ENCODE measurements around the gene MAP3K14. TPM values are rescaled to one million over a fixed set of nuclear protein-coding genes. Genes with fewer than 3 reads are reported as not detected.
"Not testable (repeated sequence)": the region's sequence is repeated elsewhere in the genome, so short reads cannot be mapped to it uniquely, and the experiment has no call there.

The MAP3K14 gene
- total and polyA plus RNA-seq, 10 of the 15 experiments (the other 5 are each of a cell fraction or from before 2014, with no cell fraction given): 2.1 to 33.3 (median 19.7) TPM

DNA sequence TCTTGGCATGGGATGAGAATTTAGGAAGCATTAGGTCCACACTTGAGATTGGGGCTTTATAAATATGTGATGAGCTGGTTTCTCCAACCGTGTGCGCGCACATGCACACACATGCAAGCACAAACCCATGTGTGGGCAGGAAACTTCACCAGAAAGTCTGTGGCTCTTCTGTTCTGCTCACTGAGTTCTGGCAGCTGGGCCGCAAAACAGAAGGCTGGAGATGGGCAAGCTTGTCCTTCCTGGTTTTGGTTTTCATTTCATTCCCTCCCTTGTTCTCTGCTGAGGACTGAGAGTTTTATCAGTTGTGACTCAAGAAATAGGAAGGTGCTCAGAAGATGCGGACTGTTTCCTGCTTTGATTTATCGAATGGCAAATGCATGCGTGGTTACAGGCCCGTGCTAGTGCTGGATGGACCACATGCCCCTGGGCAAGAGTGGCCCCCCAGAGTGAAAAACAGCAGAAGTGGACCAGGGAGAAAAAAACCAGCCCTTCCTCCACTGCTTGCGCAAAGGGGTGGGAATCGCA lies 14.1 kb downstream of the MAP3K14 start (continued):
- TF ChIP-seq HDGF (IDR thresholded peaks at IDR 0.05): no peak; the same call in 1 of the 2 replicates
- TF ChIP-seq ZNF622 (IDR thresholded peaks at IDR 0.05): no peak
- TF ChIP-seq ZBED1 (IDR thresholded peaks at IDR 0.05; ENCODE audit: borderline replicate concordance): peak; percentile 73; the same call in 1 of the 2 replicates
- no peak for TF ChIP-seq KLF5 (IDR thresholded peaks at IDR 0.05; ENCODE audit: partially characterized antibody)

DNA sequence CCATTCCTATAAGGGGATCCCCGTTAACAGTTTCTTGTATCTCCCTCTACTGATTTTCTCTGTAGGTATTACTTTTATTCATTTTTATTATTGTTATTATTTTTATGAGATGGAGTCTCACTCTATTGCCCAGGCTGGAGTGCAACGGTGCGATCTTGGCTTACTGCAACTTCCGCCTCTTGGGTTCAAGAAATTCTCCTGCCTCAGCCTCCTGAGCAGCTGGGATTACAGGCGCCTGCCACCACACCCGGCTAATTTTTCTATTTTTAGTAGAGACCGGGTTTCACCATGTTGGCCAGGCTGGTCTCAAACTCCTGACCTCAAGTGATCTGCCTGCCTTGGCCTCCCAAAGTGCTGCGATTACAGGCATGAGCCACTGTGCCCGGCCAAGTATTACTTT lies 14.6 kb downstream of the MAP3K14 start:
- intact Hi-C loops (cut with micrococcal nuclease; ENCODE audit: unreplicated experiment): loop anchor here (1.0 to 5.0 kb wide), 4 partner anchors 13 to 155 kb away; partner anchors contain the start of gene HEXIM1
- not testable (repeated sequence) for FAIRE-seq
- peaks cover 84% of the 10 kb centered on the region for H3K4me1 ChIP-seq (ENCODE audit: control insufficient read depth, insufficient read depth, low read length)

More for the DNA sequence above, 14.6 kb downstream of the MAP3K14 start:
- ChIA-PET POLR2A (interaction anchor here (0.6 to 11.6 kb wide), 9 partner anchors 8 to 641 kb away, joined by 3 to 203 read pairs (median 4); partner anchors contain the start of genes HEXIM2 and MAP3K14), SMC1A (ENCODE audit: uncharacterized antibody, unreplicated experiment) (interaction anchor here (0.7 to 17.3 kb wide), 12 partner anchors 8 to 108 kb away, joined by 3 to 171 read pairs (median 4); partner anchors contain the start of gene MAP3K14), RAD21 (ENCODE audit: unreplicated experiment) (interaction anchor here (0.7 to 12.1 kb wide), 14 partner anchors 9 to 85 kb away, joined by 3 to 216 read pairs (median 4); partner anchors contain the start of genes FMNL1 and MAP3K14), CTCF (interaction anchor here (0.7 to 6.1 kb wide), 7 partner anchors 12 to 87 kb away, joined by 3 to 103 read pairs (median 4); partner anchors contain the start of gene MAP3K14)
- DNase-seq (ENCODE audit: low read depth, low spot score); H2AFZ ChIP-seq (ENCODE audit: control insufficient read depth, low read depth, low read length); H3K27me3 ChIP-seq (replicated peaks in 1 of 2; ENCODE audit: control insufficient read depth in 2 of 2, insufficient read depth in 2 of 2, low read length in 1 of 2); BruUV-seq (replicated peaks); H4K20me1 ChIP-seq (ENCODE audit: control insufficient read depth, insufficient read depth); H3K9me3 ChIP-seq (replicated peaks; ENCODE audit: control insufficient read depth, insufficient read depth, low read length); in situ Hi-C loops (cut with MboI); H3K4me3 ChIP-seq: not testable (repeated sequence)
- 10% methylated on average over 9 of the region's 9 CpGs for WGBS (ENCODE audit: insufficient coverage, insufficient replicate concordance, low lambda C conversion rate, missing lambda C conversion rate)
- H3K27ac ChIP-seq (ENCODE audit: control insufficient read depth, insufficient read depth): peak overlapping the region; percentile 89
- TF ChIP-seq NFIC (IDR thresholded peaks at IDR 0.05; ENCODE audit: low read depth, low read length) (peak; percentile 20; the same call in 1 of the 2 replicates), HDGF (IDR thresholded peaks at IDR 0.05) (peak; percentile 33; the same call in 1 of the 2 replicates)
- peak overlapping the region; percentile 71 for H3K4me2 ChIP-seq (ENCODE audit: control insufficient read depth, insufficient read depth)
- peaks cover 80% of the 10 kb centered on the region for H3K79me2 ChIP-seq (ENCODE audit: control insufficient read depth, insufficient read depth, low read length)
- peak overlapping the region; percentile 66; the same call in 1 of the 2 replicates for H3K9ac ChIP-seq (ENCODE audit: control insufficient read depth, insufficient read depth, low read length)
- peak; percentile 1 for ATAC-seq
- H3K36me3 ChIP-seq (ENCODE audit: control insufficient read depth in 2 of 2, insufficient read depth in 2 of 2, low read length in 1 of 2): peaks cover 3 to 11% of the 10 kb centered on the region in 2 experiments; a peak in 2 of 4 replicates

Data from GM12878 (cell line).